HepG2 (cell line): Measurements from ENCODE around the gene SNX18. TPM values are rescaled to one million over a fixed set of nuclear protein-coding genes. Genes with fewer than 3 reads are reported as not detected.

Source experiments
- AKAP8 ChIP-seq: sonication (generic); formaldehyde crosslinking; IDR thresholded peaks from 2 replicates; pipeline ENCODE4 v1.5.1; 2020; ENCODE audit warnings: mild to moderate bottlenecking, missing genetic modification reagents
- HOXD1 ChIP-seq: sonication (generic); formaldehyde crosslinking; IDR thresholded peaks from 2 replicates; pipeline ENCODE4 v1.5.0; 2020; ENCODE audit warnings: missing genetic modification reagents
- IKZF4 ChIP-seq: sonication (generic); formaldehyde crosslinking; IDR thresholded peaks from 2 replicates; pipeline ENCODE4 v1.5.1; 2020; ENCODE audit warnings: borderline replicate concordance, mild to moderate bottlenecking, low read depth, missing genetic modification reagents; ENCODE audit errors: not compliant biosample characterization
- KAT2B ChIP-seq: fragments of 150-350 bp; IDR thresholded peaks from 2 replicates; pipeline ENCODE4 v1.6.1; 2014; ENCODE audit warnings: low read depth, low read length, borderline replicate concordance
- KDM4B ChIP-seq: sonication (generic); formaldehyde crosslinking; IDR thresholded peaks from 2 replicates; pipeline ENCODE4 v1.4.0; 2020; ENCODE audit warnings: missing genetic modification reagents
- MXI1 ChIP-seq: IDR thresholded peaks from 3 replicates; pipeline ENCODE4 v1.6.1; 2012; ENCODE audit warnings: low read depth, low read length, inconsistent platforms, borderline replicate concordance
- POGZ ChIP-seq: sonication (generic); formaldehyde crosslinking; IDR thresholded peaks from 2 replicates; pipeline ENCODE4 v1.4.0; 2020; ENCODE audit warnings: mild to moderate bottlenecking, missing genetic modification reagents
- SP5 ChIP-seq: IDR thresholded peaks from 2 replicates; pipeline ENCODE4 v1.6.1; 2016; ENCODE audit warnings: low read depth, borderline replicate concordance
- TARDBP ChIP-seq: sonication (generic); formaldehyde crosslinking; IDR thresholded peaks from 2 replicates; pipeline ENCODE4 v1.8.0; 2022; ENCODE audit warnings: mild to moderate bottlenecking, missing genetic modification reagents
- polyA plus RNA-seq, 8 experiments: library from polyadenylated mRNA; depleted of rRNA in 3 of 8; stranded (reverse) in 7 of 8; unstranded in 1 of 8; fragments of >200 nt; fragmentation: Illumina TruSeq in 4 of 8; extraction: Trizol in 4 of 8; gene quantifications; 2 replicates each; pipeline versions ENCODE4 v1.2.1 to v1.2.3, GENCODE V29; 2011 to 2016; ENCODE audit warnings: low read depth in 4 of 8, missing spikeins in 1 of 8, mixed read lengths in 1 of 8; ENCODE audit not compliant: insufficient read depth in 1 of 8
- total RNA-seq, 5 experiments: library from RNA; depleted of rRNA; stranded (reverse); fragments of >200 nt; fragmentation: Illumina TruSeq; extraction: Trizol; gene quantifications; 2 replicates each; pipeline ENCODE4 v1.2.3, GENCODE V29; 2016; ENCODE audit warnings: low read depth in 1 of 5
- TF ChIP-seq, protein P1 (sequence below): sonication (generic); formaldehyde crosslinking; IDR thresholded peaks from 2 replicates; pipeline ENCODE4 v1.4.0; 2020; ENCODE audit warnings: missing genetic modification reagents
- TF ChIP-seq, protein P2 (sequence below): sonication (generic); formaldehyde crosslinking; IDR thresholded peaks from 2 replicates; pipeline ENCODE4 v1.5.1; 2020; ENCODE audit warnings: missing genetic modification reagents, mild to moderate bottlenecking, borderline replicate concordance
- TF ChIP-seq, protein P3 (sequence below): sonication (generic); formaldehyde crosslinking; IDR thresholded peaks from 2 replicates; pipeline ENCODE4 v1.8.0; 2023; ENCODE audit warnings: mild to moderate bottlenecking, missing genetic modification reagents
- TF ChIP-seq, protein P4 (sequence below): sonication (generic); formaldehyde crosslinking; IDR thresholded peaks from 2 replicates; pipeline ENCODE4 v1.4.0; 2020; ENCODE audit warnings: missing genetic modification reagents
- TF ChIP-seq, protein P5 (sequence below): IDR thresholded peaks from 2 replicates; pipeline ENCODE4 v1.4.0; 2020; ENCODE audit warnings: mild to moderate bottlenecking, missing genetic modification reagents
- TF ChIP-seq, protein P6 (sequence below): sonication (generic); formaldehyde crosslinking; IDR thresholded peaks from 2 replicates; pipeline ENCODE4 v1.5.0; 2020; ENCODE audit warnings: mild to moderate bottlenecking, missing genetic modification reagents

Gene SNX18
- total and polyA plus RNA-seq, 2 of the 13 experiments (the other 11 are each of a cell fraction or from before 2014, with no cell fraction given), result 2.3 to 6.2 TPM

DNA sequence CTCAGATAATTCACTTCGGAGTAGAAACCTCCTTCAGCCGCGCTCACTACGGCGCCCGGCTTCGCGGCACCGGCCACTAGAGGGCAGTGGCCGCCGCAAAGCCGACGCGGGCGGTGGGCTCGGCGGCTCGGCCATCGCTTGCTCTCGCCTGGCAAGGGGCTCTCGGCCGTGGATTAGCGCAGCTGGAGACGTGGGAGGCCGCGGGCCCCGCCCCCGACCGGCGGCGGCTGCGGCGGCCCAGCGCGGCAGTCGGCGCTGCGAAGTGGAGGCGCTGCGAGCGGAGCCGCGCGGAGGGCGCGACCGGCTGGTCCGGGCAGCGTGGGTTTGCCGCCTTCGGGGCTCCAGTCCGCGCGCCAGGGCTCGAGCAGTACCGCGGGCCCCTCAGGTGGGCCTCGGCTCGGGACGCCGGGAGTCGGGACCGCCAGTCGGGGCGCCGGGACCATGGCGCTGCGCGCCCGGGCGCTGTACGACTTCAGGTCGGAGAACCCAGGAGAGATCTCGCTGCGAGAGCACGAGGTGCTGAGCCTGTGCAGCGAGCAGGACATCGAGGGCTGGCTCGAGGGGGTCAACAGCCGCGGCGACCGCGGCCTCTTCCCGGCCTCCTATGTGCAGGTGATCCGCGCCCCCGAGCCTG, at the start of gene SNX18 (continued):
- TF ChIP-seq, protein P1, sequence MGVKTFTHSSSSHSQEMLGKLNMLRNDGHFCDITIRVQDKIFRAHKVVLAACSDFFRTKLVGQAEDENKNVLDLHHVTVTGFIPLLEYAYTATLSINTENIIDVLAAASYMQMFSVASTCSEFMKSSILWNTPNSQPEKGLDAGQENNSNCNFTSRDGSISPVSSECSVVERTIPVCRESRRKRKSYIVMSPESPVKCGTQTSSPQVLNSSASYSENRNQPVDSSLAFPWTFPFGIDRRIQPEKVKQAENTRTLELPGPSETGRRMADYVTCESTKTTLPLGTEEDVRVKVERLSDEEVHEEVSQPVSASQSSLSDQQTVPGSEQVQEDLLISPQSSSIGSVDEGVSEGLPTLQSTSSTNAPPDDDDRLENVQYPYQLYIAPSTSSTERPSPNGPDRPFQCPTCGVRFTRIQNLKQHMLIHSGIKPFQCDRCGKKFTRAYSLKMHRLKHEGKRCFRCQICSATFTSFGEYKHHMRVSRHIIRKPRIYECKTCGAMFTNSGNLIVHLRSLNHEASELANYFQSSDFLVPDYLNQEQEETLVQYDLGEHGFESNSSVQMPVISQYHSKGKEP, result no peak
- TF ChIP-seq, protein P2, sequence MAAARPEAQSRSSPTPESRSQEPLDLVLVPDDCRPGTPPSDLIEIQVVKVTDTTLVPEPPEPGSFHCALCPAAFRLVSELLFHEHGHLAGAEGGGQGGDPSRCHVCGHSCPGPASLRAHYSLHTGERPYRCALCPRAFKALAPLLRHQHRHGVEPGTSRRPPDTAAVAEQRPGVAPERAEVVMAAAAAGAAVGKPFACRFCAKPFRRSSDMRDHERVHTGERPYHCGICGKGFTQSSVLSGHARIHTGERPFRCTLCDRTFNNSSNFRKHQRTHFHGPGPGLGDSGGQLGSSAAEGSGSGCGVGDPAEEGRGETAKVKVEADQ (CRISPR knock-in tag), result peak; percentile 81; the same call in 1 of the 2 replicates
- TF ChIP-seq, protein P3, sequence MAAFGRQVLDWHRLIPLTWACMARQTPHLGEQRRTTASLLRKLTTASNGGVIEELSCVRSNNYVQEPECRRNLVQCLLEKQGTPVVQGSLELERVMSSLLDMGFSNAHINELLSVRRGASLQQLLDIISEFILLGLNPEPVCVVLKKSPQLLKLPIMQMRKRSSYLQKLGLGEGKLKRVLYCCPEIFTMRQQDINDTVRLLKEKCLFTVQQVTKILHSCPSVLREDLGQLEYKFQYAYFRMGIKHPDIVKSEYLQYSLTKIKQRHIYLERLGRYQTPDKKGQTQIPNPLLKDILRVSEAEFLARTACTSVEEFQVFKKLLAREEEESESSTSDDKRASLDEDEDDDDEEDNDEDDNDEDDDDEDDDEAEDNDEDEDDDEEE (CRISPR knock-in tag), result 0 out of 2 replicates have a peak, but pooled peaks have one; percentile 21
- peak; percentile 64 for TF ChIP-seq SP5 (CRISPR knock-in tag)
- TF ChIP-seq IKZF4 (CRISPR knock-in tag), result peak; percentile 68
- peak; percentile 55; the same call in 1 of the 2 replicates for TF ChIP-seq POGZ (CRISPR knock-in tag)
- TF ChIP-seq AKAP8 (CRISPR knock-in tag), result 0 out of 2 replicates have a peak, but pooled peaks have one; percentile 35
- TF ChIP-seq, protein P4, sequence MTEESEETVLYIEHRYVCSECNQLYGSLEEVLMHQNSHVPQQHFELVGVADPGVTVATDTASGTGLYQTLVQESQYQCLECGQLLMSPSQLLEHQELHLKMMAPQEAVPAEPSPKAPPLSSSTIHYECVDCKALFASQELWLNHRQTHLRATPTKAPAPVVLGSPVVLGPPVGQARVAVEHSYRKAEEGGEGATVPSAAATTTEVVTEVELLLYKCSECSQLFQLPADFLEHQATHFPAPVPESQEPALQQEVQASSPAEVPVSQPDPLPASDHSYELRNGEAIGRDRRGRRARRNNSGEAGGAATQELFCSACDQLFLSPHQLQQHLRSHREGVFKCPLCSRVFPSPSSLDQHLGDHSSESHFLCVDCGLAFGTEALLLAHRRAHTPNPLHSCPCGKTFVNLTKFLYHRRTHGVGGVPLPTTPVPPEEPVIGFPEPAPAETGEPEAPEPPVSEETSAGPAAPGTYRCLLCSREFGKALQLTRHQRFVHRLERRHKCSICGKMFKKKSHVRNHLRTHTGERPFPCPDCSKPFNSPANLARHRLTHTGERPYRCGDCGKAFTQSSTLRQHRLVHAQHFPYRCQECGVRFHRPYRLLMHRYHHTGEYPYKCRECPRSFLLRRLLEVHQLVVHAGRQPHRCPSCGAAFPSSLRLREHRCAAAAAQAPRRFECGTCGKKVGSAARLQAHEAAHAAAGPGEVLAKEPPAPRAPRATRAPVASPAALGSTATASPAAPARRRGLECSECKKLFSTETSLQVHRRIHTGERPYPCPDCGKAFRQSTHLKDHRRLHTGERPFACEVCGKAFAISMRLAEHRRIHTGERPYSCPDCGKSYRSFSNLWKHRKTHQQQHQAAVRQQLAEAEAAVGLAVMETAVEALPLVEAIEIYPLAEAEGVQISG (CRISPR knock-in tag), result peak; percentile 87
- no peak; the same call in 1 of the 2 replicates for TF ChIP-seq KDM4B (CRISPR knock-in tag)
- TF ChIP-seq TARDBP, result peak; percentile 59; the same call in 1 of the 2 replicates
- TF ChIP-seq KAT2B, result no peak
- peak; percentile 69; the same call in 1 of the 3 replicates for TF ChIP-seq MXI1
- TF ChIP-seq, protein P5, sequence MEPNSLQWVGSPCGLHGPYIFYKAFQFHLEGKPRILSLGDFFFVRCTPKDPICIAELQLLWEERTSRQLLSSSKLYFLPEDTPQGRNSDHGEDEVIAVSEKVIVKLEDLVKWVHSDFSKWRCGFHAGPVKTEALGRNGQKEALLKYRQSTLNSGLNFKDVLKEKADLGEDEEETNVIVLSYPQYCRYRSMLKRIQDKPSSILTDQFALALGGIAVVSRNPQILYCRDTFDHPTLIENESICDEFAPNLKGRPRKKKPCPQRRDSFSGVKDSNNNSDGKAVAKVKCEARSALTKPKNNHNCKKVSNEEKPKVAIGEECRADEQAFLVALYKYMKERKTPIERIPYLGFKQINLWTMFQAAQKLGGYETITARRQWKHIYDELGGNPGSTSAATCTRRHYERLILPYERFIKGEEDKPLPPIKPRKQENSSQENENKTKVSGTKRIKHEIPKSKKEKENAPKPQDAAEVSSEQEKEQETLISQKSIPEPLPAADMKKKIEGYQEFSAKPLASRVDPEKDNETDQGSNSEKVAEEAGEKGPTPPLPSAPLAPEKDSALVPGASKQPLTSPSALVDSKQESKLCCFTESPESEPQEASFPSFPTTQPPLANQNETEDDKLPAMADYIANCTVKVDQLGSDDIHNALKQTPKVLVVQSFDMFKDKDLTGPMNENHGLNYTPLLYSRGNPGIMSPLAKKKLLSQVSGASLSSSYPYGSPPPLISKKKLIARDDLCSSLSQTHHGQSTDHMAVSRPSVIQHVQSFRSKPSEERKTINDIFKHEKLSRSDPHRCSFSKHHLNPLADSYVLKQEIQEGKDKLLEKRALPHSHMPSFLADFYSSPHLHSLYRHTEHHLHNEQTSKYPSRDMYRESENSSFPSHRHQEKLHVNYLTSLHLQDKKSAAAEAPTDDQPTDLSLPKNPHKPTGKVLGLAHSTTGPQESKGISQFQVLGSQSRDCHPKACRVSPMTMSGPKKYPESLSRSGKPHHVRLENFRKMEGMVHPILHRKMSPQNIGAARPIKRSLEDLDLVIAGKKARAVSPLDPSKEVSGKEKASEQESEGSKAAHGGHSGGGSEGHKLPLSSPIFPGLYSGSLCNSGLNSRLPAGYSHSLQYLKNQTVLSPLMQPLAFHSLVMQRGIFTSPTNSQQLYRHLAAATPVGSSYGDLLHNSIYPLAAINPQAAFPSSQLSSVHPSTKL, result peak; percentile 66
- peak; percentile 79; the same call in 1 of the 2 replicates for TF ChIP-seq HOXD1 (CRISPR knock-in tag)
- TF ChIP-seq, protein P6, sequence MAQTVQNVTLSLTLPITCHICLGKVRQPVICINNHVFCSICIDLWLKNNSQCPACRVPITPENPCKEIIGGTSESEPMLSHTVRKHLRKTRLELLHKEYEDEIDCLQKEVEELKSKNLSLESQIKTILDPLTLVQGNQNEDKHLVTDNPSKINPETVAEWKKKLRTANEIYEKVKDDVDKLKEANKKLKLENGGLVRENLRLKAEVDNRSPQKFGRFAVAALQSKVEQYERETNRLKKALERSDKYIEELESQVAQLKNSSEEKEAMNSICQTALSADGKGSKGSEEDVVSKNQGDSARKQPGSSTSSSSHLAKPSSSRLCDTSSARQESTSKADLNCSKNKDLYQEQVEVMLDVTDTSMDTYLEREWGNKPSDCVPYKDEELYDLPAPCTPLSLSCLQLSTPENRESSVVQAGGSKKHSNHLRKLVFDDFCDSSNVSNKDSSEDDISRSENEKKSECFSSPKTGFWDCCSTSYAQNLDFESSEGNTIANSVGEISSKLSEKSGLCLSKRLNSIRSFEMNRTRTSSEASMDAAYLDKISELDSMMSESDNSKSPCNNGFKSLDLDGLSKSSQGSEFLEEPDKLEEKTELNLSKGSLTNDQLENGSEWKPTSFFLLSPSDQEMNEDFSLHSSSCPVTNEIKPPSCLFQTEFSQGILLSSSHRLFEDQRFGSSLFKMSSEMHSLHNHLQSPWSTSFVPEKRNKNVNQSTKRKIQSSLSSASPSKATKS (CRISPR knock-in tag), result no peak
